ENCODE measurements around the gene PLEKHH2. TPM values are rescaled to one million over a fixed set of nuclear protein-coding genes. Genes with fewer than 3 reads are reported as not detected.

The PLEKHH2 gene
- total and polyA plus RNA-seq, 2 of the 13 experiments (the other 11 are each of a cell fraction or from before 2014, with no cell fraction given): 1.1 to 3.0 TPM

- TF ChIP-seq HOXA9 (CRISPR knock-in tag; IDR thresholded peaks at IDR 0.05; ENCODE audit: borderline replicate concordance) (no peak), PRDM10 (CRISPR knock-in tag; IDR thresholded peaks at IDR 0.05; ENCODE audit: low read depth) (peak; percentile 55; the same call in 1 of the 2 replicates), ZNF546 (CRISPR knock-in tag; conservative IDR thresholded peaks at IDR 0.05) (no peak), XBP1 (CRISPR knock-in tag; IDR thresholded peaks at IDR 0.05) (no peak), LCORL (IDR thresholded peaks at IDR 0.05) (no peak), LCORL (CRISPR knock-in tag; IDR thresholded peaks at IDR 0.05) (peak; percentile 63; the same call in 1 of the 2 replicates), ETS1 (CRISPR knock-in tag; IDR thresholded peaks at IDR 0.05) (no peak), YY1 (IDR thresholded peaks at IDR 0.05; ENCODE audit: insufficient read depth, insufficient replicate concordance, low read depth, low read length) (peak; percentile 79), FOXO1 (CRISPR knock-in tag; IDR thresholded peaks at IDR 0.05) (0 out of 2 replicates have a peak, but pooled peaks have one; percentile 25), GABPA (IDR thresholded peaks at IDR 0.05; ENCODE audit: low read depth, low read length) (peak; percentile 52), GABPA (CRISPR knock-in tag; IDR thresholded peaks at IDR 0.05; ENCODE audit: low read depth) (peak; percentile 76)
- TF ChIP-seq, protein P1, sequence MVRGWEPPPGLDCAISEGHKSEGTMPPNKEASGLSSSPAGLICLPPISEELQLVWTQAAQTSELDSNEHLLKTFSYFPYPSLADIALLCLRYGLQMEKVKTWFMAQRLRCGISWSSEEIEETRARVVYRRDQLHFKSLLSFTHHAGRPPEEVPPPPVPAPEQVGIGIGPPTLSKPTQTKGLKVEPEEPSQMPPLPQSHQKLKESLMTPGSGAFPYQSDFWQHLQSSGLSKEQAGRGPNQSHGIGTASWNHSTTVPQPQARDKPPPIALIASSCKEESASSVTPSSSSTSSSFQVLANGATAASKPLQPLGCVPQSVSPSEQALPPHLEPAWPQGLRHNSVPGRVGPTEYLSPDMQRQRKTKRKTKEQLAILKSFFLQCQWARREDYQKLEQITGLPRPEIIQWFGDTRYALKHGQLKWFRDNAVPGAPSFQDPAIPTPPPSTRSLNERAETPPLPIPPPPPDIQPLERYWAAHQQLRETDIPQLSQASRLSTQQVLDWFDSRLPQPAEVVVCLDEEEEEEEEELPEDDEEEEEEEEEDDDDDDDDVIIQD (CRISPR knock-in tag; IDR thresholded peaks at IDR 0.05; ENCODE audit: low read depth): peak; percentile 47; the same call in 1 of the 2 replicates
- TF ChIP-seq, protein P2, sequence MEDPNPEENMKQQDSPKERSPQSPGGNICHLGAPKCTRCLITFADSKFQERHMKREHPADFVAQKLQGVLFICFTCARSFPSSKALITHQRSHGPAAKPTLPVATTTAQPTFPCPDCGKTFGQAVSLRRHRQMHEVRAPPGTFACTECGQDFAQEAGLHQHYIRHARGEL (CRISPR knock-in tag; IDR thresholded peaks at IDR 0.05): 0 out of 2 replicates have a peak, but pooled peaks have one; percentile 59
- TF ChIP-seq, protein P3, sequence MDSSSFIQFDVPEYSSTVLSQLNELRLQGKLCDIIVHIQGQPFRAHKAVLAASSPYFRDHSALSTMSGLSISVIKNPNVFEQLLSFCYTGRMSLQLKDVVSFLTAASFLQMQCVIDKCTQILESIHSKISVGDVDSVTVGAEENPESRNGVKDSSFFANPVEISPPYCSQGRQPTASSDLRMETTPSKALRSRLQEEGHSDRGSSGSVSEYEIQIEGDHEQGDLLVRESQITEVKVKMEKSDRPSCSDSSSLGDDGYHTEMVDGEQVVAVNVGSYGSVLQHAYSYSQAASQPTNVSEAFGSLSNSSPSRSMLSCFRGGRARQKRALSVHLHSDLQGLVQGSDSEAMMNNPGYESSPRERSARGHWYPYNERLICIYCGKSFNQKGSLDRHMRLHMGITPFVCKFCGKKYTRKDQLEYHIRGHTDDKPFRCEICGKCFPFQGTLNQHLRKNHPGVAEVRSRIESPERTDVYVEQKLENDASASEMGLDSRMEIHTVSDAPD (CRISPR knock-in tag; IDR thresholded peaks at IDR 0.05): 0 out of 2 replicates have a peak, but pooled peaks have one; percentile 29
- TF ChIP-seq, protein P4, sequence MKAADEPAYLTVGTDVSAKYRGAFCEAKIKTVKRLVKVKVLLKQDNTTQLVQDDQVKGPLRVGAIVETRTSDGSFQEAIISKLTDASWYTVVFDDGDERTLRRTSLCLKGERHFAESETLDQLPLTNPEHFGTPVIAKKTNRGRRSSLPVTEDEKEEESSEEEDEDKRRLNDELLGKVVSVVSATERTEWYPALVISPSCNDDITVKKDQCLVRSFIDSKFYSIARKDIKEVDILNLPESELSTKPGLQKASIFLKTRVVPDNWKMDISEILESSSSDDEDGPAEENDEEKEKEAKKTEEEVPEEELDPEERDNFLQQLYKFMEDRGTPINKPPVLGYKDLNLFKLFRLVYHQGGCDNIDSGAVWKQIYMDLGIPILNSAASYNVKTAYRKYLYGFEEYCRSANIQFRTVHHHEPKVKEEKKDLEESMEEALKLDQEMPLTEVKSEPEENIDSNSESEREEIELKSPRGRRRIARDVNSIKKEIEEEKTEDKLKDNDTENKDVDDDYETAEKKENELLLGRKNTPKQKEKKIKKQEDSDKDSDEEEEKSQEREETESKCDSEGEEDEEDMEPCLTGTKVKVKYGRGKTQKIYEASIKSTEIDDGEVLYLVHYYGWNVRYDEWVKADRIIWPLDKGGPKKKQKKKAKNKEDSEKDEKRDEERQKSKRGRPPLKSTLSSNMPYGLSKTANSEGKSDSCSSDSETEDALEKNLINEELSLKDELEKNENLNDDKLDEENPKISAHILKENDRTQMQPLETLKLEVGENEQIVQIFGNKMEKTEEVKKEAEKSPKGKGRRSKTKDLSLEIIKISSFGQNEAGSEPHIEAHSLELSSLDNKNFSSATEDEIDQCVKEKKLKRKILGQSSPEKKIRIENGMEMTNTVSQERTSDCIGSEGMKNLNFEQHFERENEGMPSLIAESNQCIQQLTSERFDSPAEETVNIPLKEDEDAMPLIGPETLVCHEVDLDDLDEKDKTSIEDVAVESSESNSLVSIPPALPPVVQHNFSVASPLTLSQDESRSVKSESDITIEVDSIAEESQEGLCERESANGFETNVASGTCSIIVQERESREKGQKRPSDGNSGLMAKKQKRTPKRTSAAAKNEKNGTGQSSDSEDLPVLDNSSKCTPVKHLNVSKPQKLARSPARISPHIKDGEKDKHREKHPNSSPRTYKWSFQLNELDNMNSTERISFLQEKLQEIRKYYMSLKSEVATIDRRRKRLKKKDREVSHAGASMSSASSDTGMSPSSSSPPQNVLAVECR (CRISPR knock-in tag; IDR thresholded peaks at IDR 0.05; ENCODE audit: borderline replicate concordance): peak; percentile 55; the same call in 1 of the 2 replicates
Measured at GRCh38 chr2:43676322-43677050, 39.4 kb downstream of the PLEKHH2 start, which contains the start of gene C1GALT1C1L (continued).
